ENCODE results near the gene PDRG1.

DNA sequence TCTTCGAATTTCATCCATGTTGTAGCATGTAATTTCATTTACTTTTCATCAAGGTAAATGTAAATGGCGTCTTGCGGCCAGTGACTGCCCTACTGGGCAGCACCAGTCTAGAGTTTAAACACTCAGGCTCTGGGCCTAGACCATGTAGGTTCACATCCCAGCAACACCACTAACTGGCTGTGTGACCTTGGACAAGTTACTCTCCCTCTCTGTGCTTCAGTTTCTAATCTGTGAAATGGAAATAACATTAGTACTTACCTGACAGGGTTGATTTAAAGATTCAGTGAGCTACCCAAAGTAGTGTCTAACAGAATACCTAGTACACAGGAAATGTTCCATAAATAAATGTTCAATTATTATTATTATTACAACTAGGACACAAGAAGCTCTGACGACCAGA is 29.3 kb downstream of the PDRG1 start:
- TF ChIP-seq CTCF (IDR thresholded peaks at IDR 0.05; ENCODE audit: low read length), result no peak
- no peak for TF ChIP-seq EZH2 (IDR thresholded peaks at IDR 0.05; ENCODE audit: borderline replicate concordance, low read length)

Measured in OCI-LY1 (cell line).